Endothelial cell of umbilical vein (primary cell): ENCODE data around the gene PSMB9. TPM values are rescaled to one million over a fixed set of nuclear protein-coding genes. Genes with fewer than 3 reads are reported as not detected.

Experiments used
- BruUV-seq: library from RNA; stranded (reverse); fragments of 400-500 nt; replicated peaks from 2 replicates; lab custom pipeline; 2021; lab: Mats Ljungman, UMichigan
- CTCF ChIA-PET: fragments of 300-600, 350-600 bp; sonication (Branson Sonifier 250); formaldehyde crosslinking; loops from one replicate; lab custom pipeline; 2021; ENCODE audit warnings: antibody characterized with exemption, inconsistent platforms; lab: Charles Lee
- POLR2A ChIA-PET: fragments of 300-600, 350-600 bp; sonication (Branson Sonifier 250); formaldehyde crosslinking; loops from one replicate; lab custom pipeline; 2021; ENCODE audit warnings: antibody characterized with exemption, inconsistent platforms; lab: Charles Lee
- DNase-seq: peaks from one replicate; pipeline ENCODE4 v3.0.0-alpha.2; 2011; ENCODE audit warnings: low read depth, low spot score
- FAIRE-seq: peaks from 2 replicates; lab custom pipeline; 2011; peaks lifted over from hg19 to GRCh38; lab: Jason Lieb, UNC
- H2AFZ ChIP-seq: 2 replicates; pipeline ENCODE4 v1.6.0; 2012; ENCODE audit warnings: low read depth, low read length, control low read depth, inconsistent platforms
- H3K27ac ChIP-seq: 2 replicates; pipeline ENCODE4 v1.5.1; 2011; ENCODE audit warnings: low read depth, mild to moderate bottlenecking, control low read depth, low read length, moderate library complexity; ENCODE audit not compliant: insufficient read depth
- H3K27me3 ChIP-seq, 2 experiments: 2 replicates each; pipeline versions ENCODE4 v1.6.0 to v1.6.1; 2011; ENCODE audit warnings: low read length in 2 of 2, mixed read lengths in 1 of 2; ENCODE audit not compliant: control insufficient read depth in 2 of 2, insufficient read depth in 2 of 2
- H3K36me3 ChIP-seq, 2 experiments: 2 replicates in 1 of 2; 3 replicates in 1 of 2; pipeline ENCODE4 v1.5.1; 2011; ENCODE audit warnings: low read length in 2 of 2, mild to moderate bottlenecking in 1 of 2, moderate library complexity in 1 of 2; ENCODE audit not compliant: control insufficient read depth in 2 of 2, insufficient read depth in 2 of 2; ENCODE audit errors: extremely low read depth in 1 of 2
- H3K4me1 ChIP-seq: 3 replicates; pipeline ENCODE4 v1.5.1; 2011; ENCODE audit warnings: mild to moderate bottlenecking, low read length; ENCODE audit not compliant: control insufficient read depth, insufficient read depth; ENCODE audit errors: extremely low read depth
- H3K4me2 ChIP-seq: 2 replicates; pipeline ENCODE4 v1.6.1; 2011; ENCODE audit warnings: low read length, control low read depth, mixed read lengths; ENCODE audit not compliant: insufficient read depth
- H3K4me3 ChIP-seq, 3 experiments: fragments of 200-600 bp in 1 of 3; sonication (generic), shearing (Covaris generic) in 1 of 3; replicated peaks in 1 of 3; 2 replicates each; pipeline ENCODE4 v1.5.1; 2011 to 2016; ENCODE audit warnings: control low read depth in 3 of 3, low read length in 3 of 3, mild to moderate bottlenecking in 2 of 3, inconsistent platforms in 1 of 3, low read depth in 1 of 3, moderate library complexity in 1 of 3; ENCODE audit not compliant: insufficient read depth in 1 of 3
- H3K79me2 ChIP-seq: 2 replicates; pipeline ENCODE4 v1.6.0; 2012; ENCODE audit warnings: low read length, inconsistent platforms; ENCODE audit not compliant: control insufficient read depth, insufficient read depth
- H3K9ac ChIP-seq: replicated peaks from 2 replicates; pipeline ENCODE3; 2011; ENCODE audit warnings: low read length, control low read depth; ENCODE audit not compliant: insufficient read depth; ENCODE audit errors: extremely low read depth
- H3K9me1 ChIP-seq: replicated peaks from 3 replicates; pipeline ENCODE4 v1.6.0; 2011; ENCODE audit warnings: mild to moderate bottlenecking, low read length; ENCODE audit not compliant: control insufficient read depth, insufficient read depth; ENCODE audit errors: extremely low read depth
- H3K9me3 ChIP-seq: replicated peaks from 2 replicates; pipeline ENCODE4 v1.5.1; 2012; ENCODE audit warnings: low read length, inconsistent platforms; ENCODE audit not compliant: control insufficient read depth, insufficient read depth
- H4K20me1 ChIP-seq: replicated peaks from 2 replicates; pipeline ENCODE3; 2011; ENCODE audit warnings: mild to moderate bottlenecking, low read length; ENCODE audit not compliant: control insufficient read depth, insufficient read depth; ENCODE audit errors: extremely low read depth
- CTCF ChIP-seq, 2 donors: IDR thresholded peaks; 1 replicate in 1 of 2; 2 replicates in 1 of 2; pipeline ENCODE4 v1.5.1; 2011; ENCODE audit warnings: low read length in 2 of 2, mild to moderate bottlenecking in 2 of 2, moderate library complexity in 2 of 2, control low read depth in 1 of 2, inconsistent platforms in 1 of 2, low read depth in 1 of 2; ENCODE audit not compliant: insufficient read depth in 1 of 2; ENCODE audit errors: extremely low read depth in 1 of 2
- EZH2 ChIP-seq: IDR thresholded peaks from 2 replicates; pipeline ENCODE4 v1.6.1; 2012; ENCODE audit warnings: borderline replicate concordance, low read depth, mild to moderate bottlenecking, moderate library complexity, low read length, inconsistent platforms; ENCODE audit not compliant: severe bottlenecking
- FOS ChIP-seq: IDR thresholded peaks from 2 replicates; pipeline ENCODE4 v1.6.1; 2011; ENCODE audit warnings: mild to moderate bottlenecking, low read length, moderate library complexity, borderline replicate concordance; ENCODE audit not compliant: insufficient read depth
- GATA2 ChIP-seq: IDR thresholded peaks from 2 replicates; pipeline ENCODE4 v1.7.0; 2011; ENCODE audit warnings: low read depth, mild to moderate bottlenecking, moderate library complexity, mixed read lengths, low read length; ENCODE audit not compliant: insufficient read length, insufficient read depth
- JUN ChIP-seq: IDR thresholded peaks from 2 replicates; pipeline ENCODE4 v1.6.1; 2011; ENCODE audit warnings: borderline replicate concordance, low read depth; ENCODE audit not compliant: insufficient read length, insufficient read depth
- MAX ChIP-seq: IDR thresholded peaks from 2 replicates; pipeline ENCODE4 v1.6.1; 2011; ENCODE audit not compliant: insufficient read depth, insufficient read length
- MYC ChIP-seq: IDR thresholded peaks from one replicate; pipeline ENCODE4 v1.6.1; 2011; ENCODE audit warnings: mild to moderate bottlenecking, low read depth, low read length
- POLR2A ChIP-seq: IDR thresholded peaks from 2 replicates; pipeline ENCODE4 v1.6.1; 2012; ENCODE audit warnings: low read depth, mild to moderate bottlenecking, control low read depth, low read length
- dilution Hi-C: fragments of 300-500 bp; cut with MboI; formaldehyde crosslinking; loops from one replicate; pipeline ENCODE4 v1.15.0; 2019; ENCODE audit warnings: low sequenced_read_pairs; ENCODE audit not compliant: extremely low pct_ligation_motif_present
- intact Hi-C: fragments of 100-400 bp; cut with micrococcal nuclease; formaldehyde crosslinking; loops from one replicate; pipeline ENCODE4 v1.10.0; 2022
- polyA plus RNA-seq, 4 experiments: library from polyadenylated mRNA; depleted of rRNA in 3 of 4; stranded (reverse) in 3 of 4; unstranded in 1 of 4; fragments of >200 nt; gene quantifications; 2 replicates each; pipeline versions ENCODE4 v1.2.1 to v1.2.3, GENCODE V29; 2011 to 2012; ENCODE audit warnings: missing spikeins in 1 of 4
- total RNA-seq: library from RNA; stranded (reverse); gene quantifications from 2 replicates; pipeline ENCODE4 v1.2.3, GENCODE V29; 2021

The PSMB9 gene
- total and polyA plus RNA-seq, 2 donors (not counting 3 experiments of a cell fraction or from before 2014, with no cell fraction given) = 6.3 TPM

- Histone ChIP-seq H3K9me1 (no peaks in the 10 kb centered on the region), H4K20me1 (no peaks in the 10 kb centered on the region), H3K9me3 (no peaks in the 10 kb centered on the region), H3K36me3 (peaks cover 2 to 10% of the 10 kb centered on the region in 2 experiments), H3K27ac (no peak overlapping the region), H3K79me2 (no peaks in the 10 kb centered on the region), H3K9ac (no peak overlapping the region), H3K4me1 (no peaks in the 10 kb centered on the region), H2AFZ (no peak overlapping the region), H3K4me2 (no peak overlapping the region), H3K27me3 (no peaks in the 10 kb centered on the region), H3K4me3 (no peak overlapping the region)
- TF ChIP-seq POLR2A (no peak), GATA2 (no peak), JUN (no peak), CTCF (IDR thresholded peaks at IDR 0.05; ENCODE audit: extremely low read depth in 1 of 2, insufficient read depth in 1 of 2, low read depth in 1 of 2, low read length in 2 of 2) (no peak), FOS (no peak), MAX (no peak), EZH2 (no peak), MYC (no peak)
- intact Hi-C loops = no loop called here
- DNase-seq = no peak
- FAIRE-seq = no peak
- ChIA-PET CTCF (interaction anchor here (1.0 to 6.7 kb wide), 2 partner anchors 8 to 39 kb away, joined by 3 to 188 read pairs; no protein-coding TSS in a partner anchor), POLR2A (no interaction called here)
- dilution Hi-C loops = no loop called here
- BruUV-seq = no TSS peak
These were observed 24.5 kb upstream of the PSMB9 start for GRCh38 chr6:32829495-32829894.
